CD4-positive, CD25-positive, alpha-beta regulatory T cell (primary cell): ENCODE results near the gene ITSN2. TPM values are rescaled to one million over a fixed set of nuclear protein-coding genes. Genes with fewer than 3 reads are reported as not detected.

Experiments
- ATAC-seq, 2 donors: fragments of 150-1000 bp; cut with Tn5 transposase; one replicate each; pipeline ENCODE4 v1.10.0; 2021; ENCODE audit warnings: low read depth in 2 of 2, moderate number of reproducible peaks in 2 of 2, moderate library complexity in 1 of 2
- DNase-seq, 3 donors: peaks; one replicate each; pipeline versions ENCODE4 v3.0.0 to v3.0.0-alpha.2; 2012 to 2022; ENCODE audit warnings: mixed read lengths in 1 of 3
- H3K27ac ChIP-seq: one replicate; pipeline ENCODE4 v1.7.0; 2013; ENCODE audit warnings: mild to moderate bottlenecking, low read length; ENCODE audit not compliant: insufficient read depth, poor library complexity, severe bottlenecking
- H3K27me3 ChIP-seq: one replicate; pipeline ENCODE4 v1.7.0; 2013; ENCODE audit warnings: low read length; ENCODE audit not compliant: control insufficient read depth, insufficient read depth
- H3K36me3 ChIP-seq: one replicate; pipeline ENCODE4 v1.7.0; 2013; ENCODE audit warnings: mild to moderate bottlenecking, low read length, moderate library complexity; ENCODE audit not compliant: control insufficient read depth, insufficient read depth
- H3K4me1 ChIP-seq: 2 replicates; pipeline ENCODE4 v1.7.0; 2013; ENCODE audit warnings: mild to moderate bottlenecking, low read length; ENCODE audit not compliant: insufficient read depth, control insufficient read depth, poor library complexity, severe bottlenecking
- H3K4me3 ChIP-seq: one replicate; pipeline ENCODE4 v1.7.0; 2013; ENCODE audit warnings: low read depth, mild to moderate bottlenecking, low read length, moderate library complexity
- H3K9me3 ChIP-seq, 2 experiments: 1 replicate in 1 of 2; 2 replicates in 1 of 2; pipeline ENCODE4 v1.7.0; 2013; ENCODE audit warnings: low read length in 2 of 2, mild to moderate bottlenecking in 1 of 2, moderate library complexity in 1 of 2; ENCODE audit not compliant: control insufficient read depth in 2 of 2
- H3K27ac Mint-ChIP-seq, 3 donors: one replicate each; pipeline ENCODE4 v1.8.0; 2020 to 2022; ENCODE audit warnings: mild to moderate bottlenecking in 3 of 3, mixed read lengths in 3 of 3, moderate library complexity in 2 of 3
- H3K27me3 Mint-ChIP-seq: one replicate; pipeline ENCODE4 v1.8.0; 2022; ENCODE audit warnings: mild to moderate bottlenecking, mixed read lengths
- H3K36me3 Mint-ChIP-seq: one replicate; pipeline ENCODE4 v1.8.0; 2020; ENCODE audit warnings: mixed read lengths
- H3K4me1 Mint-ChIP-seq, 4 donors: one replicate each; pipeline ENCODE4 v1.8.0; 2020 to 2022; ENCODE audit warnings: mixed read lengths in 4 of 4, mild to moderate bottlenecking in 1 of 4
- H3K4me3 Mint-ChIP-seq, 4 donors: one replicate each; pipeline ENCODE4 v1.8.0; 2020 to 2022; ENCODE audit warnings: mild to moderate bottlenecking in 4 of 4, mixed read lengths in 4 of 4, moderate library complexity in 3 of 4
- H3K9me3 Mint-ChIP-seq, 7 donors: one replicate each; pipeline ENCODE4 v1.8.0; 2020 to 2022; ENCODE audit warnings: mixed read lengths in 7 of 7, mild to moderate bottlenecking in 3 of 7, moderate library complexity in 2 of 7
- polyA plus RNA-seq, 4 donors: library from polyadenylated mRNA; unstranded; fragments of 300-500 nt; fragmentation: Illumina TruSeq; gene quantifications; one replicate each; pipeline ENCODE4 v1.2.3, GENCODE V29; 2021
- total RNA-seq: library from RNA; stranded (reverse); gene quantifications from one replicate; pipeline ENCODE4 v1.2.3, GENCODE V29; 2022

The ITSN2 gene
- total and polyA plus RNA-seq, 5 donors from 2014 or later, result 54.0 to 115 (median 58.9) TPM

DNA sequence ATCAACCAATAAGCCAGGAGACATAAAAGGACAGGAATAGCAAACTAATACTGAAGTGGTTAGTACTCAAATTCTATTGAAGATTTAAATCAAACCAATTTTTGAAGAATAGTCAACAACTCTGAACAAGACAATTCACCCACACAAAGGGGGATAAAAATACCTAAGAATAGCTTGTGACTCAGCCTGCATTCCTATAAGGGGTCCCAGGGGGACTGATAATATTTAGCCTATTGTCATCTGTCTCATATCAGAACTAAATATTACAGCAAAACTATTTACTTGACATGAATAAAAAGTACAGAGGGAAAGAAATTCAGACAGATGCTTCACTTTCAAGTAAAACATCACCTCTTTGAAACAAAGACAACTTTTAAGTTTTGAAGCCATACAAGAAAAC lies 7.7 kb downstream of the ITSN2 start:
- no peaks in the 10 kb centered on the region for H3K27me3 Mint-ChIP-seq
- peak overlapping the region in 3 of 4 donors; percentile 25 to 40 (median 30) for H3K4me3 Mint-ChIP-seq
- H3K27ac Mint-ChIP-seq, result peak overlapping the region in 1 of 3 donors; percentile 89
- ATAC-seq (no peak), DNase-seq (no peak)
- Histone ChIP-seq H3K27ac (no peak overlapping the region), H3K27me3 (no peaks in the 10 kb centered on the region), H3K4me3 (peak overlapping the region; percentile 27), H3K4me1 (peaks cover 42% of the 10 kb centered on the region), H3K36me3 (no peaks in the 10 kb centered on the region), H3K9me3 (no peaks in the 10 kb centered on the region)
- peaks cover 10% of the 10 kb centered on the region for H3K36me3 Mint-ChIP-seq
- H3K9me3 Mint-ChIP-seq, result no peaks in the 10 kb centered on the region
- peaks cover 41 to 87% (median 70%) of the 10 kb centered on the region in 4 donors for H3K4me1 Mint-ChIP-seq

DNA sequence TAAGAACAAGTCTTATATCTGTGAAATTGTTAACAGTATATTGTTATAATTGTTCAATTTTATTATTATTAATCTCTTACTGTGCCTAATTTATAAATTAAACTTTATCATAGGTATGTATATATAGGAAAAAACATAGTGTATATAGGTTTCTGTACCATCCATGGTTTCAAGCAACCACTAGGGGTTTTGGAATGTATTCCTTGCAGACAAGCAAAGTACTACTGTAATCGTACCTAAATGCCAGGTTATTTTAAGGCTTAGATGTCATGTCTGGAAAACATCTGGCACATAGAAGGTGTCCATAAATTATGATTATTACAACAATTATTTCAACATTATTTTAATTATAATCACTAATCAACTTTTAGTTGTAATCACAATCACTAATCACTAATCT lies 8.4 kb downstream of the ITSN2 start:
- Histone ChIP-seq H3K4me3 (peak overlapping the region; percentile 13), H3K9me3 (no peaks in the 10 kb centered on the region), H3K27me3 (no peaks in the 10 kb centered on the region), H3K4me1 (peaks cover 42% of the 10 kb centered on the region), H3K36me3 (no peaks in the 10 kb centered on the region), H3K27ac (no peak overlapping the region)
- H3K27me3 Mint-ChIP-seq, result no peaks in the 10 kb centered on the region
- H3K36me3 Mint-ChIP-seq, result peaks cover 7% of the 10 kb centered on the region
- H3K9me3 Mint-ChIP-seq, result no peaks in the 10 kb centered on the region
- ATAC-seq (no peak), DNase-seq (no peak)
- peaks cover 41 to 83% (median 68%) of the 10 kb centered on the region in 4 donors for H3K4me1 Mint-ChIP-seq
- no peak overlapping the region for H3K27ac Mint-ChIP-seq
- no peak overlapping the region for H3K4me3 Mint-ChIP-seq

DNA sequence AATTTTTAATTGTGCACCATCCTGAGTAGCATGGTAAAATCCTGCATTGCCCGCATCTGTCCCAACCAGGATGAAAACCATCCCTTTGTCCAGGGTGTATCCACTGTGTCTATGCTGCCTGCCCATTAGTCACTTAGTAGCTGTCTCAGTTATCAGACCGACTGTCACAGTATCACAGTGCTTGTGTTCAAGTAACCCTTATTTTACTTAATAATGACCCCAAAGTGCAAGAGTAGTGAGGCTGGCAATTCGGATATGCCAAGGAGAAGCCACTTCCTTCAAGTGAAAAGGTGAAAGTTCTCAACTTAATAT lies 8.8 kb downstream of the ITSN2 start:
- no peaks in the 10 kb centered on the region for H3K9me3 Mint-ChIP-seq
- no peaks in the 10 kb centered on the region for H3K9me3 ChIP-seq
- H3K27me3 Mint-ChIP-seq, result no peaks in the 10 kb centered on the region
- ATAC-seq (no peak), DNase-seq (no peak)
- no peaks in the 10 kb centered on the region for H3K27me3 ChIP-seq
- H3K4me1 ChIP-seq, result peaks cover 42% of the 10 kb centered on the region
- no peak overlapping the region for H3K27ac Mint-ChIP-seq
- H3K36me3 ChIP-seq, result no peaks in the 10 kb centered on the region
- peak overlapping the region in 3 of 4 donors; percentile 5 to 68 (median 56) for H3K4me3 Mint-ChIP-seq
- H3K27ac ChIP-seq, result no peak overlapping the region
- H3K36me3 Mint-ChIP-seq, result peaks cover 4% of the 10 kb centered on the region
- H3K4me1 Mint-ChIP-seq, result peaks cover 41 to 81% (median 64%) of the 10 kb centered on the region in 4 donors
- peak overlapping the region; percentile 13 for H3K4me3 ChIP-seq

- Mint-ChIP-seq H3K27ac (peak overlapping the region in 1 of 3 donors; percentile 76), H3K9me3 (no peaks in the 10 kb centered on the region), H3K4me1 (peaks cover 44 to 82% (median 66%) of the 10 kb centered on the region in 4 donors), H3K4me3 (peak overlapping the region; percentile 3 to 10 (median 5)), H3K36me3 (peaks cover 4% of the 10 kb centered on the region), H3K27me3 (no peaks in the 10 kb centered on the region)
- H3K27me3 ChIP-seq, result no peaks in the 10 kb centered on the region
- peak overlapping the region; percentile 13 for H3K4me3 ChIP-seq
- H3K27ac ChIP-seq, result no peak overlapping the region
- H3K36me3 ChIP-seq, result no peaks in the 10 kb centered on the region
- H3K4me1 ChIP-seq, result peaks cover 46% of the 10 kb centered on the region
- ATAC-seq (no peak), DNase-seq (no peak)
- no peaks in the 10 kb centered on the region for H3K9me3 ChIP-seq
Observed at GRCh38 chr2:24350826-24351626, 9.3 kb downstream of the ITSN2 start.

DNA sequence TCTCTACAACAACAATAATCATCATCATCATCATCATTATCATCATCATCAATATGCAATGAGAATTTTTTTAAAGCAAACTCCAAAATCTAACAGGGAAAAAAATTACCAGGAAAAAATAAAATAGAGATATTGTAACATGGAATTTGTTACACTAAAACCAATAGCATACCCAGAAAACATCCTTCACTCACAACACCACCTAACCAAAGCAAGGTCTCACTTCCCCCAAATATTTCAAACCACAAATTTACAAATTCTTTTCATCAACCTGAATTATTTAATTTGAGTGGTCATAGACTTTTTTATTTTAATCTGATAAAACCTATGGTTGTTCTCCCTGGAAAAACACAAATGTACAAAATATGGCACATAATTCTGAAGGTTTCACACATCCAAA lies 11.2 kb downstream of the ITSN2 start:
- H3K4me1 Mint-ChIP-seq, result peaks cover 40 to 82% (median 65%) of the 10 kb centered on the region in 4 donors
- Histone ChIP-seq H3K4me3 (no peak overlapping the region), H3K27me3 (no peaks in the 10 kb centered on the region), H3K9me3 (no peaks in the 10 kb centered on the region), H3K27ac (no peak overlapping the region), H3K4me1 (peaks cover 42% of the 10 kb centered on the region), H3K36me3 (no peaks in the 10 kb centered on the region)
- no peak for ATAC-seq
- DNase-seq, result no peak
- H3K9me3 Mint-ChIP-seq, result no peaks in the 10 kb centered on the region
- no peaks in the 10 kb centered on the region for H3K36me3 Mint-ChIP-seq
- H3K27ac Mint-ChIP-seq, result no peak overlapping the region
- H3K27me3 Mint-ChIP-seq, result no peaks in the 10 kb centered on the region
- peak overlapping the region in 3 of 4 donors; percentile 9 to 61 (median 37) for H3K4me3 Mint-ChIP-seq

DNA sequence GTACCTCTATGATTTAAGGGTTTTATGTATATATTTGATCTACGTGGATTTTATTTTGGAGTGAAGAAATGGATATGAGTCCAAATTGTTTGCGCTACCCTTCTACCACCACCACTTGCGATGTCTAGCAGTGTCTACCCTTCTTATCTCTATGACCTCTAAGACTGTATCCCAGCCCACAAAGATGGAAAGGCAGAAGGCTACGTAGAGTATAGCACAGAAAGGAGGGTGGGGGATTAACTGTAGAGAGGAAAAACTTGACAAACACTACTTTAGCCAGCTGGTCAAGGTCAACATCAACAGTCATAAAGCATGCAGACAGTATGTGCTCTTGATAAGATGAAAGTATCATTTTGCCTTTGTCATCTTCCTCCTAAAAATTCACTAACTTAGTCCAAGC lies 14.4 kb downstream of the ITSN2 start:
- H3K4me1 Mint-ChIP-seq, result peaks cover 55 to 85% (median 68%) of the 10 kb centered on the region in 4 donors
- Histone ChIP-seq H3K27ac (no peak overlapping the region), H3K4me3 (no peak overlapping the region), H3K36me3 (no peaks in the 10 kb centered on the region), H3K9me3 (no peaks in the 10 kb centered on the region), H3K4me1 (peaks cover 33% of the 10 kb centered on the region), H3K27me3 (no peaks in the 10 kb centered on the region)
- peak overlapping the region in 1 of 4 donors; percentile 22 for H3K4me3 Mint-ChIP-seq
- ATAC-seq, result no peak
- DNase-seq, result no peak
- H3K27ac Mint-ChIP-seq, result no peak overlapping the region
- no peaks in the 10 kb centered on the region for H3K36me3 Mint-ChIP-seq
- H3K27me3 Mint-ChIP-seq, result no peaks in the 10 kb centered on the region
- no peaks in the 10 kb centered on the region for H3K9me3 Mint-ChIP-seq

GRCh38 chr2:24343225-24343882 lies 17.0 kb downstream of the ITSN2 start:
- no peak for ATAC-seq
- H3K27me3 ChIP-seq, result no peaks in the 10 kb centered on the region
- H3K9me3 ChIP-seq, result no peaks in the 10 kb centered on the region
- Mint-ChIP-seq H3K9me3 (no peaks in the 10 kb centered on the region), H3K36me3 (no peaks in the 10 kb centered on the region), H3K27ac (peak overlapping the region in 1 of 3 donors; percentile 42), H3K4me1 (peaks cover 60 to 85% (median 65%) of the 10 kb centered on the region in 4 donors), H3K4me3 (peak overlapping the region in 1 of 4 donors; percentile 48), H3K27me3 (no peaks in the 10 kb centered on the region)
- H3K36me3 ChIP-seq, result peaks cover 3% of the 10 kb centered on the region
- no peak for DNase-seq
- peak overlapping the region; percentile 23 for H3K4me3 ChIP-seq
- H3K4me1 ChIP-seq, result peaks cover 26% of the 10 kb centered on the region
- no peak overlapping the region for H3K27ac ChIP-seq
